Measurements from ENCODE around the gene SETBP1.

The SETBP1 gene

GRCh38 chr18:44857081-44857480, 176.4 kb downstream of the SETBP1 start:
- no peak for ATAC-seq

GRCh38 chr18:44857744-44858491, 177.2 kb downstream of the SETBP1 start:
- no peak for ATAC-seq
- TF ChIP-seq RARB (CRISPR knock-in tag; IDR thresholded peaks at IDR 0.05) = no peak
- no peak for TF ChIP-seq TCF4 (CRISPR knock-in tag; IDR thresholded peaks at IDR 0.05; ENCODE audit: borderline replicate concordance)
- TF ChIP-seq BACH2 (CRISPR knock-in tag; IDR thresholded peaks at IDR 0.05; ENCODE audit: borderline replicate concordance) = no peak
- no peak for TF ChIP-seq ARNTL (CRISPR knock-in tag; IDR thresholded peaks at IDR 0.05; ENCODE audit: borderline replicate concordance, low read depth)
- TF ChIP-seq PPARA (CRISPR knock-in tag; IDR thresholded peaks at IDR 0.05; ENCODE audit: borderline replicate concordance) = no peak
- no peak for TF ChIP-seq ZC3H10 (CRISPR knock-in tag; IDR thresholded peaks at IDR 0.05)
- no peak for TF ChIP-seq GLIS3 (CRISPR knock-in tag; IDR thresholded peaks at IDR 0.05)

More at GRCh38 chr18:44857081-44857480, 176.4 kb downstream of the SETBP1 start:
- TF ChIP-seq POU6F1 (CRISPR knock-in tag; IDR thresholded peaks at IDR 0.05; ENCODE audit: borderline replicate concordance, low read depth) (no peak), TOX (CRISPR knock-in tag; IDR thresholded peaks at IDR 0.05; ENCODE audit: borderline replicate concordance) (no peak), CREB5 (CRISPR knock-in tag; IDR thresholded peaks at IDR 0.05; ENCODE audit: low read depth) (no peak), GLIS3 (CRISPR knock-in tag; IDR thresholded peaks at IDR 0.05) (no peak), TSHZ2 (CRISPR knock-in tag; IDR thresholded peaks at IDR 0.05) (no peak), BACH2 (CRISPR knock-in tag; IDR thresholded peaks at IDR 0.05; ENCODE audit: borderline replicate concordance) (no peak)

- ATAC-seq = no peak
- TF ChIP-seq CREB5 (CRISPR knock-in tag; IDR thresholded peaks at IDR 0.05; ENCODE audit: low read depth) (no peak), ZNF565 (CRISPR knock-in tag; conservative IDR thresholded peaks at IDR 0.05; ENCODE audit: low read depth) (no peak), PPARA (CRISPR knock-in tag; IDR thresholded peaks at IDR 0.05; ENCODE audit: borderline replicate concordance) (no peak), ARNTL (CRISPR knock-in tag; IDR thresholded peaks at IDR 0.05; ENCODE audit: borderline replicate concordance, low read depth) (no peak)
Measured at GRCh38 chr18:44859263-44859662, 178.6 kb downstream of the SETBP1 start.

GRCh38 chr18:44859751-44860439, 179.2 kb downstream of the SETBP1 start:
- ATAC-seq = no peak
- TF ChIP-seq ZC3H10 (CRISPR knock-in tag; IDR thresholded peaks at IDR 0.05) = no peak
- TF ChIP-seq SNAI2 (CRISPR knock-in tag; IDR thresholded peaks at IDR 0.05) = no peak
- no peak for TF ChIP-seq GLIS3 (CRISPR knock-in tag; IDR thresholded peaks at IDR 0.05)
- no peak for TF ChIP-seq TCF4 (CRISPR knock-in tag; IDR thresholded peaks at IDR 0.05; ENCODE audit: borderline replicate concordance)
- no peak for TF ChIP-seq PATZ1 (CRISPR knock-in tag; IDR thresholded peaks at IDR 0.05; ENCODE audit: borderline replicate concordance)
- no peak for TF ChIP-seq ZNF565 (CRISPR knock-in tag; conservative IDR thresholded peaks at IDR 0.05; ENCODE audit: low read depth)
- no peak for TF ChIP-seq ZNF8 (CRISPR knock-in tag; IDR thresholded peaks at IDR 0.05)
- TF ChIP-seq TOX (CRISPR knock-in tag; IDR thresholded peaks at IDR 0.05; ENCODE audit: borderline replicate concordance) = no peak
- TF ChIP-seq ESRRG (CRISPR knock-in tag; IDR thresholded peaks at IDR 0.05) = no peak
- TF ChIP-seq ZFP30 (CRISPR knock-in tag; IDR thresholded peaks at IDR 0.05) = no peak

All from SK-N-SH treated with all-trans-retinoic acid at 6 μM for 48 hours (cell line).